NT2/D1 (cell line): Measurements from ENCODE around the gene GATM.

Source experiments
- DNase-seq: peaks from one replicate; pipeline ENCODE4 v3.0.0-alpha.2; 2011; ENCODE audit warnings: low read depth, low spot score
- H3K27me3 ChIP-seq: 2 replicates; pipeline ENCODE4 v1.6.0; 2011; ENCODE audit warnings: mild to moderate bottlenecking; ENCODE audit not compliant: insufficient read length, insufficient read depth
- H3K36me3 ChIP-seq: 2 replicates; pipeline ENCODE4 v1.6.1; 2011; ENCODE audit warnings: mild to moderate bottlenecking, low read length, mixed read lengths; ENCODE audit not compliant: insufficient read depth, insufficient read length
- H3K4me1 ChIP-seq: 2 replicates; pipeline ENCODE4 v1.5.1; 2011; ENCODE audit not compliant: insufficient read depth, insufficient read length
- H3K4me3 ChIP-seq: 2 replicates; pipeline ENCODE4 v1.5.1; 2011; ENCODE audit warnings: low read depth; ENCODE audit not compliant: insufficient read length
- H3K9ac ChIP-seq: 2 replicates; pipeline ENCODE4 v1.6.0; 2011; ENCODE audit warnings: low read depth; ENCODE audit not compliant: insufficient read length
- H3K9me3 ChIP-seq: 2 replicates; pipeline ENCODE4 v1.5.1; 2011; ENCODE audit warnings: mild to moderate bottlenecking, low read length; ENCODE audit not compliant: insufficient read depth
- SUZ12 ChIP-seq: IDR thresholded peaks from 2 replicates; pipeline ENCODE4 v1.6.1; 2011; ENCODE audit not compliant: insufficient read length, insufficient read depth; ENCODE audit errors: extremely low read depth
- YY1 ChIP-seq: IDR thresholded peaks from 2 replicates; pipeline ENCODE4 v1.6.1; 2011; ENCODE audit not compliant: insufficient read length, insufficient read depth
- ZNF274 ChIP-seq: IDR thresholded peaks from 2 replicates; pipeline ENCODE4 v1.6.1; 2011; ENCODE audit warnings: mild to moderate bottlenecking, low read depth, low read length

The GATM gene

DNA sequence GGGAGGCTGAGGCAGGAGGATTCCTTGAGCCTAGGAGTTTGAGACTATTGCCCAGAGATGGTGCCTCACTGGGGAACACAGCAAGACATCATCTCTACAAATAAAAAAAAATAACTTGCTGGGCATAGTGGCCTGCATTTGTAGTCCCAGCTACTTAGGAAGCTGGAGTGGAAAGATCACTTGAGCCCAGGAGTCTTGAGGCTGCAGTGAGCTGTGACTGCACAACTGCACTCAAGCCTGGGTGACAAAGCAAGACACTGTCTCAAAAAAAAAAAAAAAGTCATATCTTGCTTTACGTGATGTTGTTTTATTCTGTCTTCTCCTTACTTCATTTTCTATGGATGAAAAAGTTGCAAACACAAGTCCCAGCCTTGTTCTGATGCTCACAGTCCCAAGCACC lies 14.1 kb downstream of the GATM start:
- Histone ChIP-seq H3K9me3 (no peaks in the 10 kb centered on the region), H3K9ac (no peak overlapping the region), H3K36me3 (peaks cover 5% of the 10 kb centered on the region), H3K4me3 (no peak overlapping the region), H3K4me1 (no peaks in the 10 kb centered on the region), H3K27me3 (no peaks in the 10 kb centered on the region)
- no peak for DNase-seq
- TF ChIP-seq YY1 (no peak), ZNF274 (no peak), SUZ12 (no peak)

DNA sequence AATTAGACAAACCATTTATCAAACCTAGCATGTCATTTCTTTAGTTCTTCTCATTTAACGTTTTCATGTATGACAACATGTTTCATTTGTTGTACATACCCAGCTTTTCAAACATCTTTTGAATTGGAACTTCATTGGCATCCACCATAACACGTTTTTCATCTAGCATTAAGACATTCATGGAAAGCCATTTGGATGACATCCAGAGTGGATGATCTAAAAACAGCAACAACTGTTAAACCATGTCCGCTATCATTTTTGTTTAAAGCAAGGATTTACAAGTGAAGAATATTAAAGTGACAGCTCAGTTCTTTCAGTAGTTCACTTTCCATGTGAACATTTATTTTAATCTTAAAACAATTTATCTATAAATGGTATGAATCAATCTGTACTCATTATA lies 14.5 kb downstream of the GATM start:
- no peaks in the 10 kb centered on the region for H3K9me3 ChIP-seq
- no peak overlapping the region for H3K4me3 ChIP-seq
- H3K36me3 ChIP-seq = peaks cover 5% of the 10 kb centered on the region
- no peak for TF ChIP-seq ZNF274
- TF ChIP-seq YY1 = no peak
- TF ChIP-seq SUZ12 = no peak
- no peaks in the 10 kb centered on the region for H3K27me3 ChIP-seq
- no peak overlapping the region for H3K9ac ChIP-seq
- DNase-seq = no peak
- no peaks in the 10 kb centered on the region for H3K4me1 ChIP-seq

DNA sequence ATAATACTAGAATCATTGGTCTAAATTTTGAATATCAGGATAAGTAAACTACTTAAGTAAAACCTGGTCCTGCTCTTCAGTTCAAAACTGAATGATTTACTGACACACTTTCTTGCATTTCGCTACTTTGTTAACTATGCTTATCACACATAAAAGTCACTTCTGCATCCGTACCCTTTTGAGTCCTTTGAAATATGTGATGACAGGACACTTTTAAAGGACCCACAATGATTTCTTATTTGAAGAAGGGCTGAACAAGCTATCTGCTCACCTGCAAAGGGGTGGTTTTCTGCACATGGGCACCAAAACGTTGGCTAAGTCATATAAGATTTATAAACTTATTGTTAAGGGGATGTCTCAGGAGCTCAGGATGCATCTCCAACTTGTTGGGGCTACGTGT lies 15.0 kb downstream of the GATM start:
- Histone ChIP-seq H3K9me3 (no peaks in the 10 kb centered on the region), H3K9ac (no peak overlapping the region), H3K27me3 (no peaks in the 10 kb centered on the region), H3K36me3 (peaks cover 5% of the 10 kb centered on the region), H3K4me3 (no peak overlapping the region), H3K4me1 (no peaks in the 10 kb centered on the region)
- TF ChIP-seq YY1 (no peak), SUZ12 (no peak), ZNF274 (no peak)
- DNase-seq = no peak

DNA sequence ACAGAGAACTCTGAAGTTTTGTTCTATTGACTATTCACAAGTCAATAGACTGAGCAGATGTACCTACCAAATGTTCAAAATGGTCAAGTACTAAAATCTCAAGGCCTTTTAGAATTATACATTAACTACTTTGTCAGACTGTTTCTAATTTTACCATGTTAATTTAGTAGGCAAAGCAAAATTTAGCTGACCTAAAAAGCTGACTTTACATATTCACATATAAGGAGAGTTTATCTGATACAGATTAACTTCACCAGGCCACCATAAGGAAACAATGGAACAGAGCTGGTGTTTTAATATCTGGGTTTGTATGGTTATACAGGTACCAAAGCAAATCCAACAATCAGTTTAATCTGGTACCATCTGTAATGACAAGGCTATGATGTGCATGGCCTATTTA lies 15.9 kb downstream of the GATM start:
- H3K4me1 ChIP-seq = no peaks in the 10 kb centered on the region
- TF ChIP-seq SUZ12 = no peak
- no peak for TF ChIP-seq YY1
- no peak for TF ChIP-seq ZNF274
- H3K9me3 ChIP-seq = no peaks in the 10 kb centered on the region
- H3K4me3 ChIP-seq = no peak overlapping the region
- H3K36me3 ChIP-seq = peaks cover 5% of the 10 kb centered on the region
- DNase-seq = no peak
- no peak overlapping the region for H3K9ac ChIP-seq
- H3K27me3 ChIP-seq = no peaks in the 10 kb centered on the region

DNA sequence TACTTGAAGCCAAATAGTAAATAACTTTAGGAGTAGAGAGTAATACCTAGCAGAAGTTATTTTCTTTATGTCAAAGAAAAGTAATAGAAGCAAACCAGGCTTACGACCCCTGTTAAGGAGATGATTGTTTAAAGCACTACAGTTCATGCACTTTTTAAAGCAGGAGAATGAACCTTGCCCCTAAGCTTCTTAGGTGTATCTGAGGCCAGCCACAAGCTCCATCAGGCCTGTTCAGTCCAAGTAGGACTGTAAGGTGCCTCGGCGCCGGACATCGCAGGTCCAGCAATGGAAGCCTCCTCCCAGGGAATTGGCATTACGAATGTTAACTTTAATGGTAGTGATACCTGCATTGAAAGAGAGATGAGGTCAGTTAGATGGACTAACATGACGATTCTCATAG lies 16.5 kb downstream of the GATM start:
- TF ChIP-seq SUZ12 (no peak), YY1 (no peak), ZNF274 (no peak)
- H3K9ac ChIP-seq = no peak overlapping the region
- H3K4me3 ChIP-seq = no peak overlapping the region
- H3K27me3 ChIP-seq = no peaks in the 10 kb centered on the region
- H3K36me3 ChIP-seq = peaks cover 5% of the 10 kb centered on the region
- H3K9me3 ChIP-seq = no peaks in the 10 kb centered on the region
- H3K4me1 ChIP-seq = no peaks in the 10 kb centered on the region
- DNase-seq = no peak

DNA sequence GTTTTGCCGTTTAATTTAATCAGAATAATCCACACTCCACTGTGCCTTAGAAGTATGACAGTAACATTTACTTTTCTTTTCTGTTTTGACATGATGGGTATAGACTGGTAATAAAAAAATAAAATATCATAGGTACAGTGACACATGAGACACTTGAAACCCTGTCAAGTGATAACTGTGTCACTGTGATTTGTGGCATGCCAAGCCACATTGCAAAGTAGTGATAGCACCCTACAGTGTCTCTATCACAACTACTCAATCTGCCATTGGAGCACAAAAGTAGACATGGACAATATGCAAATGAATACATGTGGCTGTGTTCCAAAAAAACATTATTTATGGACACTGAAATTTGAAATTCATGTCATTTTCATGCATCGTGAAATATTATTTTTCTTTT lies 22.5 kb downstream of the GATM start:
- Histone ChIP-seq H3K4me3 (no peak overlapping the region), H3K27me3 (no peaks in the 10 kb centered on the region), H3K9me3 (no peaks in the 10 kb centered on the region), H3K9ac (no peak overlapping the region), H3K36me3 (no peaks in the 10 kb centered on the region), H3K4me1 (no peaks in the 10 kb centered on the region)
- no peak for TF ChIP-seq ZNF274
- TF ChIP-seq SUZ12 = no peak
- no peak for TF ChIP-seq YY1
- no peak for DNase-seq

DNA sequence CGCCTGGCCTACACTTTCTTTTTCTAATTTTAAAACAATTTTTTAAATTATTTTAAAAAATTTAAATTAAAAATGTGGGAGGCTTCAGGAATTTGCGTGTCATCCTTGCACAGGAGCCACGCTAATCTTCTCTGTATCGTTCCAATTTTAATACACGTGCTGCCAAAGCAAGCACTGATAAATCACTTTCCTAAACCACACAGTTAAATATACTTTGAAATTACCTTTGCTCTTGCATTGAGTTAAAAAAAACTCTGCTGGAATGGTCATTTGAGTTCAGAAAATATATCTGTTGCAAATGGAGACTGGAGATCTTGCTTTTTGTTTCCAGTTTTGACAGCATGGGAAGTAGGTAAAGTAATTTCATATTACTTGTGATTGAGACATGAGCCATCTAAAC lies 23.6 kb downstream of the GATM start:
- Histone ChIP-seq H3K9ac (no peak overlapping the region), H3K27me3 (no peaks in the 10 kb centered on the region), H3K4me3 (no peak overlapping the region), H3K9me3 (no peaks in the 10 kb centered on the region), H3K4me1 (no peaks in the 10 kb centered on the region), H3K36me3 (no peaks in the 10 kb centered on the region)
- no peak for DNase-seq
- TF ChIP-seq ZNF274 (no peak), YY1 (no peak), SUZ12 (no peak)

DNA sequence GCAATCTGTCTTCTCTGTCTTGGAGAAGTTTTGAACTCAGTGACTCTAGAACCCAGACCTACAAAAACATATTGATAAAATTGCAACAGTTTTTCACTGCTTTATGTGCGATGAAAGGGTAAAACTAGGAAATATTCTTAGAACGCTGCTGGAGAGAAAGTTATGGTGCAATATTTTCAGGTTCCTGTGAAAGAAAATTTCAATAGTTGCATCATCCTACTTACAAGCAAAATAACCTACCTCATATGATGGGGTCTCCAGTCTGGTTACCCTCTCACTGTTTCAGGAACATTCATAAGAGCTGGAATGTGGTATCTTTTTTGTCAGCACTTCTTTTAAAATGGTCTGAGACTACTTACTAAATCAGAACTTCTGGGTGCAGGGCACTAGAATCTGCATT lies 27.1 kb downstream of the GATM start:
- Histone ChIP-seq H3K27me3 (no peaks in the 10 kb centered on the region), H3K36me3 (no peaks in the 10 kb centered on the region), H3K4me3 (no peak overlapping the region), H3K9ac (no peak overlapping the region), H3K4me1 (no peaks in the 10 kb centered on the region), H3K9me3 (no peaks in the 10 kb centered on the region)
- TF ChIP-seq ZNF274 (no peak), YY1 (no peak), SUZ12 (no peak)
- no peak for DNase-seq
